NCI-H526 (cell line): ENCODE data around the gene SLC22A7.
A peak's percentile ranks its signal among the peaks of the same experiment; 100 is the strongest.

Source experiments
- DNase-seq, 2 experiments: peaks; one replicate each; lab custom pipeline; 2025; lab: John Stamatoyannopoulos, UW

SLC22A7 gene

GRCh38 chr6:43265564-43265963, 32.5 kb upstream of the SLC22A7 start:
- DNase-seq: no peak

GRCh38 chr6:43267619-43268354, 30.3 kb upstream of the SLC22A7 start:
- no peak for DNase-seq

- no peak for DNase-seq
Measured at GRCh38 chr6:43268355-43268700, 29.7 kb upstream of the SLC22A7 start.

GRCh38 chr6:43268782-43269272, 29.2 kb upstream of the SLC22A7 start:
- DNase-seq: no peak

- DNase-seq: peak in 1 of 2 experiments; percentile 57
Measured at GRCh38 chr6:43269273-43270007, 28.6 kb upstream of the SLC22A7 start.

GRCh38 chr6:43271103-43271815, 26.8 kb upstream of the SLC22A7 start:
- DNase-seq: peak; percentile 18 to 30

- DNase-seq: no peak
Measured at GRCh38 chr6:43271944-43272343, 26.1 kb upstream of the SLC22A7 start.

GRCh38 chr6:43273707-43274106, 24.4 kb upstream of the SLC22A7 start:
- DNase-seq: no peak

- DNase-seq: no peak
Measured at GRCh38 chr6:43274127-43274915, 23.7 kb upstream of the SLC22A7 start.

- peak in 1 of 2 experiments; percentile 42 for DNase-seq
Measured at GRCh38 chr6:43274916-43275597, 23.0 kb upstream of the SLC22A7 start.

GRCh38 chr6:43275801-43276576, 22.1 kb upstream of the SLC22A7 start:
- DNase-seq: no peak

GRCh38 chr6:43276577-43277305, 21.3 kb upstream of the SLC22A7 start:
- DNase-seq: no peak

GRCh38 chr6:43277306-43277642, 20.8 kb upstream of the SLC22A7 start:
- no peak for DNase-seq

- no peak for DNase-seq
Measured at GRCh38 chr6:43277643-43278523, 20.2 kb upstream of the SLC22A7 start.

GRCh38 chr6:43278524-43279078, 19.5 kb upstream of the SLC22A7 start:
- no peak for DNase-seq

- no peak for DNase-seq
Measured at GRCh38 chr6:43280234-43280633, 17.8 kb upstream of the SLC22A7 start.

- DNase-seq: no peak
Measured at GRCh38 chr6:43282060-43282459, 16.0 kb upstream of the SLC22A7 start.

- no peak for DNase-seq
Measured at GRCh38 chr6:43282636-43283513, 15.2 kb upstream of the SLC22A7 start.
